ENCODE data around the gene SLC12A4. TPM values are rescaled to one million over a fixed set of nuclear protein-coding genes. Genes with fewer than 3 reads are reported as not detected.
"Not testable (repeated sequence)": the region's sequence is repeated elsewhere in the genome, so short reads cannot be mapped to it uniquely, and the experiment has no call there.

The SLC12A4 gene
- total RNA-seq (10 to 100 TPM; 27.7 to 85.6 (median 56.5) TPM), polyA plus RNA-seq (10 to 100 TPM; 29.7 to 48.7 TPM)
- long read RNA-seq, donor 1, full-length matches to known transcripts, result 11 of 66 reads
- long read RNA-seq, donor 1, partial matches to known transcripts, result 46 of 66 reads
- long read RNA-seq, donor 1, other reads (novel, unspliced or antisense), result 9 of 66 reads
- long read RNA-seq, donor 2, partial matches to known transcripts, result 14 of 16 reads
- long read RNA-seq, donor 2, other reads (novel, unspliced or antisense), result 0 of 16 reads
- long read RNA-seq, donor 3, full-length matches to known transcripts, result 77 of 123 reads
- long read RNA-seq, donor 3, partial matches to known transcripts, result 19 of 123 reads
- long read RNA-seq, donor 3, other reads (novel, unspliced or antisense), result 27 of 123 reads

DNA sequence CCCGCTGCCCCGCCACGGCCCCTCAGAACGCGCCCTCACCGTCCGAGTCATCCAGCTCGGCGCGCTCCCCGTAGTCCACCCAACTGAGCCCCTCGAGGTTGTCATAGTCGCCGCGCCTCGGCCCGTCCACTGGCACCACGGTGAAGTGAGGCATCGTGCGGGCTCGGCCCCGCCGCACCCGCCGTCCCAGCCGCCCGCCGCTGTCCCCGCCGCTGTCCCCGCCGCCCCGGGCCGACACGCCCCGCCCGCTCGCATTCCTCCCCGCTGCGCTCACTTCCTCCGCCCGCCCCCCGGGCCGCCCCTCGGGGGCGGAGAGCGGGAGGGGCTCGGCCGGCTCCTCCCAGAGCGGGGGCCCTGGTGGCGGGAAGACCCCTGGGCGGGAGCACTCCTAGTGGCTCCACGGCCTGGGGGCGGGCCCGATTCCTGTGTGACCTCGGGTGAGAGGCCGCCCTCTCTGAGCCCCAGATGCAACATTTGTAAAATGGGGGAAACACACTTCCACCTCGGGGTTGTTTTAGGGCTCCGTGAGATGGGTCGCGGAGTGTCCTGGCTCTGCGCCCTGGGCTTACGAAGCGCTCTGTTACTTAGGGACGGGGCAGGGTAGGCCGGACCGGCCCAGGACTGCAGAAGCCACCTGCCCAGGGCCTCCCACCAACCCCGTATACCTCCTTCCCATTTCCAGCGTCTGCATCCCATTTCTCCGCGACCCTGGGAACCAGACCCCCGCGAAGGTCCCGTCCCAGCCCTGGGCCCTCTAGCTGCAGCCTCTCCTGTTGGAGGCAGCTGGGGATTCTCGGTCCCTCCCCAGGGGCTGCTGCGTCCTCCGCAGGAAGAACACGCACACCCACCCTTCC is at the start of gene SLC12A4:
Gene SLC12A4, minus strand, starts transcription at position 238 of the 854 bp plus-strand sequence. Its CDS starts 84 bp downstream, at position 154.
- peak within 1 kb of the TSS; percentile 68 for H3K4me3 ChIP-seq
- no peaks in the 10 kb centered on the region for H3K36me3 ChIP-seq
- DNase-seq, result peak; percentile 82 to 87 (median 85)
- 1% methylated on average over 21 to 78 of the region's 78 CpGs for WGBS, 3 donors
- H3K9me3 ChIP-seq, result no peaks in the 10 kb centered on the region
- intact Hi-C loops (cut with DNase I), result no loop called here
- H3K4me1 ChIP-seq (ENCODE audit: insufficient read depth), result peaks cover 13% of the 10 kb centered on the region
- peak within 1 kb of the TSS; percentile 86 to 96 for H3K27ac ChIP-seq
- no peaks in the 10 kb centered on the region for H3K27me3 ChIP-seq
- TF ChIP-seq EP300 (IDR thresholded peaks at IDR 0.05) (no peak), CTCF (IDR thresholded peaks at IDR 0.05) (peak in 1 of 3 donors; percentile 22), POLR2A (IDR thresholded peaks at IDR 0.05) (peak; percentile 93)

DNA sequence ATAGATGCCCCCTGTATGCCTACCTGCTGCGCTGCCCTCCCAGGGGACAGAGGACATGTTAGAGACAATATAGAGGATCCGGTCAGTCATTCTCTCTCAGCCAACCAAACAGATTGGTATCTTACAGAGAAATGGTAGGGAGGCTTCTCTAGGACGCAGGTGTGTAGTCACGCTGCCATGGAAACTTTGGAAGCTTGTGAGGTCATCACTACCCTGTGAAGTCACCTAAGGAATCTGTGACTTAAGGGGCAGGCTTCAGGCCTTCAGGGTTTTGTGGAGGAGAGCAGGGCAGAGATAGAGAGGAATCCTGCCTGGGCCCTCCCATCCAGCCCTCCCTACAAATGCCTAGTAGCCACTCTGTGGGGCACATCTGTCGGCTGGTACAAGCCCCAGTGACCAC is 47.2 kb upstream of the SLC12A4 start, which contains the start of gene DPEP2NB:
Gene DPEP2NB, minus strand, starts transcription at position 231 of the 400 bp plus-strand sequence. Its CDS starts 141 bp downstream, at position 90.
- H3K4me1 ChIP-seq (ENCODE audit: insufficient read depth), result no peaks in the 10 kb centered on the region
- H3K27me3 ChIP-seq, result no peaks in the 10 kb centered on the region
- intact Hi-C loops (cut with DNase I), result no loop called here
- no peak within 1 kb of the TSS for H3K4me3 ChIP-seq
- no peak for DNase-seq
- TF ChIP-seq EP300 (IDR thresholded peaks at IDR 0.05), result no peak
- TF ChIP-seq POLR2A (IDR thresholded peaks at IDR 0.05), result no peak
- no peak for TF ChIP-seq CTCF (IDR thresholded peaks at IDR 0.05)
- WGBS, 3 donors, result 80 to 89% (median 84%) methylated on average over 5 of the region's 5 CpGs
- no peaks in the 10 kb centered on the region for H3K36me3 ChIP-seq
- H3K9me3 ChIP-seq, result no peaks in the 10 kb centered on the region
- no peak within 1 kb of the TSS for H3K27ac ChIP-seq

- Histone ChIP-seq H3K36me3 (no peaks in the 10 kb centered on the region), H3K9me3 (no peaks in the 10 kb centered on the region), H3K27me3 (no peaks in the 10 kb centered on the region), H3K4me3 (no peak overlapping the region), H3K27ac (no peak overlapping the region), H3K4me1 (ENCODE audit: insufficient read depth) (no peaks in the 10 kb centered on the region)
- no peak for DNase-seq
- intact Hi-C loops (cut with DNase I), result no loop called here
- TF ChIP-seq CTCF (IDR thresholded peaks at IDR 0.05) (no peak), POLR2A (IDR thresholded peaks at IDR 0.05) (no peak), EP300 (IDR thresholded peaks at IDR 0.05) (no peak)
- 42 to 63% (median 53%) methylated on average over 1 of the region's 1 CpG for WGBS, 3 donors
Measured at GRCh38 chr16:68013440-68013839, 45.0 kb upstream of the SLC12A4 start.

GRCh38 chr16:68009872-68010271 is 41.4 kb upstream of the SLC12A4 start:
- 75 to 87% (median 84%) methylated on average over 4 of the region's 4 CpGs for WGBS, 3 donors
- H3K9me3 ChIP-seq, result not testable (repeated sequence)

More at GRCh38 chr16:68009872-68010271, 41.4 kb upstream of the SLC12A4 start:
- H3K27ac ChIP-seq; intact Hi-C loops (cut with DNase I); H3K36me3 ChIP-seq; DNase-seq; H3K4me3 ChIP-seq; H3K27me3 ChIP-seq; H3K4me1 ChIP-seq (ENCODE audit: insufficient read depth): not testable (repeated sequence)
